ENCODE data around the gene MPZL2.

The MPZL2 gene

GRCh38 chr11:118305726-118306125 lies 41.6 kb upstream of the MPZL2 start:
- H3K79me2 ChIP-seq (ENCODE audit: low read length): no peaks in the 10 kb centered on the region
- no peak overlapping the region for H3K27ac ChIP-seq (ENCODE audit: low read length)
- no peak overlapping the region for H3K4me3 ChIP-seq (ENCODE audit: low read length)
- H3K27me3 ChIP-seq (ENCODE audit: low read depth, low read length): peaks cover 14% of the 10 kb centered on the region; the same call in 1 of the 2 replicates
- no peaks in the 10 kb centered on the region for H3K36me3 ChIP-seq (replicated peaks; ENCODE audit: low read depth, low read length)
- no peak overlapping the region for H3K9ac ChIP-seq (ENCODE audit: low read length)
- H4K20me1 ChIP-seq (ENCODE audit: insufficient read depth, low read length): no peaks in the 10 kb centered on the region
- H3K4me1 ChIP-seq (ENCODE audit: low read length): no peaks in the 10 kb centered on the region
- no peak for TF ChIP-seq CTCF (IDR thresholded peaks at IDR 0.05; ENCODE audit: low read depth, low read length)
- no peak for TF ChIP-seq EZH2phosphoT487 (IDR thresholded peaks at IDR 0.05; ENCODE audit: low read depth)
- H3K9me3 ChIP-seq (ENCODE audit: insufficient read depth, low read length): no peaks in the 10 kb centered on the region
- no peak overlapping the region for H3K4me2 ChIP-seq (ENCODE audit: low read length)
- no peak overlapping the region for H2AFZ ChIP-seq (ENCODE audit: low read depth, low read length)

- H3K4me2 ChIP-seq (ENCODE audit: low read length): no peak within 1 kb of the TSS
- no peak within 1 kb of the TSS for H3K9ac ChIP-seq (ENCODE audit: low read length)
- TF ChIP-seq CTCF (IDR thresholded peaks at IDR 0.05; ENCODE audit: low read depth, low read length) (no peak), EZH2phosphoT487 (IDR thresholded peaks at IDR 0.05; ENCODE audit: low read depth) (no peak)
- no peak within 1 kb of the TSS for H3K4me3 ChIP-seq (ENCODE audit: low read length)
- no peaks in the 10 kb centered on the region for H3K36me3 ChIP-seq (replicated peaks; ENCODE audit: low read depth, low read length)
- H3K4me1 ChIP-seq (ENCODE audit: low read length): no peaks in the 10 kb centered on the region
- H3K9me3 ChIP-seq (ENCODE audit: insufficient read depth, low read length): no peaks in the 10 kb centered on the region
- no peaks in the 10 kb centered on the region for H3K79me2 ChIP-seq (ENCODE audit: low read length)
- H3K27me3 ChIP-seq (ENCODE audit: low read depth, low read length): peaks cover 14% of the 10 kb centered on the region; the same call in 1 of the 2 replicates
- H4K20me1 ChIP-seq (ENCODE audit: insufficient read depth, low read length): no peaks in the 10 kb centered on the region
- H3K27ac ChIP-seq (ENCODE audit: low read length): no peak within 1 kb of the TSS
- H2AFZ ChIP-seq (ENCODE audit: low read depth, low read length): peak within 1 kb of the TSS; percentile 74; the same call in 1 of the 2 replicates
Measured at GRCh38 chr11:118304568-118305248, 40.6 kb upstream of the MPZL2 start, which contains the start of gene CD3E. Gene CD3E (plus strand): TSS chr11:118304730. CDS start chr11:118304953, 223 bp downstream.

GRCh38 chr11:118304227-118304567 lies 40.1 kb upstream of the MPZL2 start:
- Histone ChIP-seq H4K20me1 (ENCODE audit: insufficient read depth, low read length) (no peaks in the 10 kb centered on the region), H3K4me2 (ENCODE audit: low read length) (no peak overlapping the region), H3K36me3 (replicated peaks; ENCODE audit: low read depth, low read length) (no peaks in the 10 kb centered on the region), H3K27me3 (ENCODE audit: low read depth, low read length) (peaks cover 14% of the 10 kb centered on the region; the same call in 1 of the 2 replicates), H3K4me3 (ENCODE audit: low read length) (no peak overlapping the region), H3K27ac (ENCODE audit: low read length) (no peak overlapping the region), H3K79me2 (ENCODE audit: low read length) (no peaks in the 10 kb centered on the region), H3K9me3 (ENCODE audit: insufficient read depth, low read length) (no peaks in the 10 kb centered on the region), H3K4me1 (ENCODE audit: low read length) (no peaks in the 10 kb centered on the region), H2AFZ (ENCODE audit: low read depth, low read length) (0 out of 2 replicates have a peak overlapping the region, but pooled peaks have one; percentile 74), H3K9ac (ENCODE audit: low read length) (no peak overlapping the region)
- TF ChIP-seq EZH2phosphoT487 (IDR thresholded peaks at IDR 0.05; ENCODE audit: low read depth) (no peak), CTCF (IDR thresholded peaks at IDR 0.05; ENCODE audit: low read depth, low read length) (no peak)

GRCh38 chr11:118301600-118302195 lies 37.6 kb upstream of the MPZL2 start:
- TF ChIP-seq EZH2phosphoT487 (IDR thresholded peaks at IDR 0.05; ENCODE audit: low read depth): no peak
- TF ChIP-seq CTCF (IDR thresholded peaks at IDR 0.05; ENCODE audit: low read depth, low read length): no peak
- Histone ChIP-seq H3K4me2 (ENCODE audit: low read length) (no peak overlapping the region), H3K36me3 (replicated peaks; ENCODE audit: low read depth, low read length) (no peaks in the 10 kb centered on the region), H4K20me1 (ENCODE audit: insufficient read depth, low read length) (no peaks in the 10 kb centered on the region), H3K27me3 (ENCODE audit: low read depth, low read length) (peaks cover 14% of the 10 kb centered on the region; the same call in 1 of the 2 replicates), H3K79me2 (ENCODE audit: low read length) (no peaks in the 10 kb centered on the region), H3K9me3 (ENCODE audit: insufficient read depth, low read length) (no peaks in the 10 kb centered on the region), H3K27ac (ENCODE audit: low read length) (no peak overlapping the region), H3K4me1 (ENCODE audit: low read length) (no peaks in the 10 kb centered on the region), H3K9ac (ENCODE audit: low read length) (no peak overlapping the region), H2AFZ (ENCODE audit: low read depth, low read length) (no peak overlapping the region), H3K4me3 (ENCODE audit: low read length) (no peak overlapping the region)
